HG02798 (cell line): ENCODE measurements around the gene OASL.

ENCODE experiments used
- ATAC-seq: cut with Tn5 transposase; IDR thresholded peaks from one replicate; pipeline ENCODE4 v1.9.1; 2021; ENCODE audit warnings: mild to moderate bottlenecking; ENCODE audit not compliant: unreplicated experiment, poor library complexity

OASL gene

DNA sequence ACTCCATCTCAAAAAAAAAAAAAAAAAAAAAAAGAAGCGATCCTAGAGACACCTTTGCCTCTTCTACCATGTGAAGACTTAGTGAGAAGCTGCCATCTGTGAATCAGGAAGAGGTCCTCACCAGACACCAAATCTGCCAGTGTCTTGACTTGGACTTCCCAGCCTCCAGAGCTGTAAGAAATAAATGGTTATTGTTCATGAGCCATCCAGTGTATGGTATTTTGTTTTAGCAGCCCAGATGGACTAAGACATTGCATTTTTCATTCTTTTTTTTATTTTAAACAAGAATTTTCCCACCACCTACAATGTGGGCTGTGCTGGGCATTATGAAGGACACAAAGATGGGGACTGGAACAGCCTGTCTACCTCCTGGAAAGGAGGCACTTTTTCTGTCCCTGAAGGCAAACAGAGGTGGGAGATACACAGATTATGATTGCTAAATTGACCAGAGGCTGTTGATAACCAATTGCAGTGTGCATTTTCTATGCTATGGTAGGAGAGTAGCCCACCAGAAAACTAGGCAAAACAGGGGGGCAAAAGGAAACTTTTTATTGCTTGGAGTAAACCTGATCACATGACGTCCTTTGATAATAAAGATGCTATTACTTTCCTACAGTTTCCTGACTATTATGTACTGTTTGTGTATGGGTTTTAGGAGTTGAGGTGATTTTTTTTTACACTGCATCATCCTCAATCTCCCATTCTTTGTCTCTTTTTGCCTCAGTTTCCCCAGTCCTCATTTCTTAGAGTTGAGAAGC is 20.0 kb downstream of the OASL start:
- ATAC-seq, result no peak

DNA sequence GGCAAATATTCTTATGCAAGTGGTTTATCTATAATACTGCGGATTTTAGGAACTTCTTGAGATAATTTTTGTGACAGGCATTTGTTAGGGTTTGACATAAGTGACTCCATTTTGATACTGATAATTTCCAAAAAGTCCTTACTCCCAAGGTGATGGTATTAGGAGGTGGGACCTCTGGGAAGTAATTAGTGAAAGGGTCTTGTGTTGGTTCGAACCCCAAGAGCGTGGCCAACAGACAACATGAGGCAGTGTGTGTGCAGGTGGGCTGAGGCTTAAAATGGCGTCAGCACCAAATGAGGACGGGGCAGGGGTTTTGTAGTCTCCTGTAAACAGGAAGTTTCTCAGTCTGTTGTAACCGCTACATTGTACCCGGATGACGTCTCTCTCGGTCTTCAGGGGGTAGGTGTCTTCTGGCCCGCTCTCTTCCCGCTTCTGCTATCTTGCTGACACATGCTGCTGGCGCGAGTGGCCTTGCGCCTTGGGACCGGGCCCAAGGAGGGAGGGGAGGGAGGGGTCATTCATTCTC is 21.0 kb downstream of the OASL start:
- ATAC-seq, result no peak

GRCh38 chr12:121015825-121016766 is 22.9 kb downstream of the OASL start, which contains the start of gene C12orf43:
C12orf43 (minus strand) TSS chr12:121016487; CDS start chr12:121016474, 13 bp downstream.
- ATAC-seq, result peak; percentile 97

DNA sequence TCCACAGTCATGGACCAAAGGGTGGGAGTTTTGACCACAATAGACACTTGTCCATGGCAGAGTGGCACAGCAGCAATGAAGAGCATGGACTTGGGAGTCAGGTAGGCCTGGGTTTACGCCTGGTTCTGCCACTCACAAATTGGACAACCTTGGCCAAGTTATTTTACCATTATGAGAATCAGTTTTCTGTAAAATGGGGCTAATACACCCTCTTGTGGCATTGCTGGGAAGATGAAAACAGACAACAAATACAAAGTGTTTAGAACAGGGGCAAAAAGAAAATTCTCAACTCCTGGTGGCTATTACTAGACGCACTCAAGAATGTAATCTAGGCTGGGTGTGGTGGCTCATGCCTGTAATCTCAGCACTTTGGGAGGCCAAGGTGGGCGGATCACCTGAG is 25.3 kb downstream of the OASL start:
- ATAC-seq, result no peak

- no peak for ATAC-seq
Measured at GRCh38 chr12:121011820-121012219, 27.2 kb downstream of the OASL start.

DNA sequence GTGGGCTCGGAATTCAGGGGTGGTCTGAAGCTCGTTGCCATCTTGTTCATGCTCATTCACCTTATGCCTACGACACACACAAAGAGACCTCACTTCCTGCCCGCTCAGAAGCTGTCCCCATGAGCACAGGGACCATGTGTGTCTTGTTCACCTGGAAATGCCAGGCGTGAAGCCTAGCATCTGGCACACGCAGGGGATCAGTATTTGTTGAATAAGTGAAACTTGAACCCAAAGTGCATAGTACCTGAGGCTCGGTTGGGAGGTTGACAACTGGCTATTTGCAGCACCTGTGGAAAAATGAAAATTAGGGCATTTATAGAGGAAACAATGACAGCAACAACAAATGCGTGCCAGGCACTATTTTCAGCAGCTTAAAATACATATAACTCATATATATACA is 28.2 kb downstream of the OASL start:
- no peak for ATAC-seq

DNA sequence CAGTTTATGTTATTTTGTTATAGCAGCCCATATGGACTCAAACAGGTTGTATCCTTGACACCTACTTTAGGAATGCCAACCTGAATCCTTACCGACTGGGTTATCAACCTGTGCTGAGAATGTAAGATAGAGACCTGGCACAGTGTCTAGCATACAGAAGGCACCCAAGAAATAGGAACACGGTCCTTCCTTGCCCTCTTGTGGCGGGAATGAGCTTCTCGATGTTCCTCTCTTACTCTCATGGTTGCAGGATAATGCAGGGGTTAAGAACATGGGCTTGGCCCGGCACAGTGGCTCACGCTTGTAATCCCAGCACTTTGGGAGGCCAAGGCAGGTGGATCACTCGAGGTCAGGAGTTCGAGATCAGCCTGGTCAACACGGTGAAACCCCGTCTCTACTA is 29.3 kb downstream of the OASL start:
- no peak for ATAC-seq

- no peak for ATAC-seq
Measured at GRCh38 chr12:121008347-121009098, 30.5 kb downstream of the OASL start.

DNA sequence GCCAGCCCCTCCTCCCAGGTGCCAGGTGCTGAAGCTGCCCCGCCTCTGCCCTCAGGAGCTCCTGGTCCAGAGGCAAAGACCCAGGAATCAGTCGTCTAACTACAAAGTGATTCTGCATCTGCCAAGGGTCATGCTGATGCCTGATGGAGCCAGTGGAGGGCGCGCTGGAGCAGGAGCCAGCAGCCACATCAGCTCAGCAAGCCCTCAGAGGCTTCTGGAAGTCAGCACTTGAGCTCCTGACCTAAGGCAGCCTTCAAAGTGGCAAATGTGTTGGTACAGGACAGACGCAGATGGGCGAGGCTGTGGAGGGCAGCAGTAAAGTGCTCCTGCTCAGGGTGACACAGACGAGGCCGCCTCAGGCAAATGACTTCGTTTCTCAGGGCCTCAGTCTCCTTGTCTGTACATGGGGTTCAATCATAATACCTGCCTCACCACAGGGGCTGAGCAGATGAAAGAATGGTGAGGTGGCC is 33.7 kb downstream of the OASL start:
- ATAC-seq, result no peak

DNA sequence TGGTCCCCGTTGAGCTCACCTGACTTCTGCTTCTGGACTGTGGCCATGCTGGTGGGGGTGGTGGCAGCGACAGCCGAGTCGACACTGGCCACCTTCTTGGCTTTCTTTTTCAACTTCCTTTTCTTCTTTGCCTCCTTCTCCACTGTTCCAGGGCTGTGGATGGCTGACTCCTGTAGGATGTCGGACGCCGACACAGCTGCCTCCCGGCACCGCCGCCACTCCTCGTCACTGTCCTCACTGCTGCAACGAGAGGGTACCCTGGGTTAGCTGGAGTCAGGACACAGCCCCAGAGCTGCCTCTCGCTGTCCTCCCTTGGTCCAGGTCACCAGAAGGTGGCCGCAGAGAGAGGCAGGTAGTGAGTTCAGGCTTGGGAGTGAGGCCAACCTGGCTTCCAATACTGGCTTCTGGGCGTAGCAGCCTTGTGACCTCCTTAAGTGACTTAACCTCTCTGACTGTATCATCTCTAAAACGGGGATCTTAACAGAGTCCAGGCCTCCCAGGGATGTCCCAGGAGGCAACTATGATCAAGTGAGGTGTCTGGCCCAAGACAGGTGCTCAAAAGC is 34.7 kb downstream of the OASL start:
- ATAC-seq, result no peak

GRCh38 chr12:121003650-121004049 is 35.4 kb downstream of the OASL start:
- no peak for ATAC-seq

DNA sequence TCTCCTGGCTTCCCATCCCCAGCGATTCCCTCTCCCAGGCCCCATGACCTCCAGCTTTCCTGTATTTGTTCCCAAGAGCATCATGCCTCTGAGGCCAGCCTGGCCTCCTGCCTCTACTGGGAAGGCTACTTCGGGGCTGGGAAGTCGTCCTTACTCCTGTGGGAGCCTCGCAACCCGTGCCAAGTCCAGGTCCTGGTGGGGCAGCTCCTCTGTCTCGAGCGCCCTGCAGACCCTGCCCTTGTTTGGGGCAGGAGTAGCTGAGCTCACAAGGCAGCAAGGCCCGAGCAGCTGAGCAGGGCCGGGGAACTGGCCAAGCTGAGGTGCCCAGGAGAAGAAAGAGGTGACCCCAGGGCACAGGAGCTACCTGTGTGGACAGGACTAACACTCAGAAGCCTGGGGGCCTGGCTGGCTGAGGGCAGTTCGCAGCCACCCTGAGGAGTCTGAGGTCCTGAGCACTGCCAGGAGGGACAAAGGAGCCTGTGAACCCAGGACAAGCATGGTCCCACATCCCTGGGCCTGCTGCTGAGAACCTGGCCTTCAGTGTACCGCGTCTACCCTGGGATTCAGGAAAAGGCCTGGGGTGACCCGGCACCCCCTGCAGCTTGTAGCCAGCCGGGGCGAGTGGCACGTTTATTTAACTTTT is 37.1 kb downstream of the OASL start:
- no peak for ATAC-seq

GRCh38 chr12:121001060-121001459 is 38.0 kb downstream of the OASL start:
- ATAC-seq, result no peak

DNA sequence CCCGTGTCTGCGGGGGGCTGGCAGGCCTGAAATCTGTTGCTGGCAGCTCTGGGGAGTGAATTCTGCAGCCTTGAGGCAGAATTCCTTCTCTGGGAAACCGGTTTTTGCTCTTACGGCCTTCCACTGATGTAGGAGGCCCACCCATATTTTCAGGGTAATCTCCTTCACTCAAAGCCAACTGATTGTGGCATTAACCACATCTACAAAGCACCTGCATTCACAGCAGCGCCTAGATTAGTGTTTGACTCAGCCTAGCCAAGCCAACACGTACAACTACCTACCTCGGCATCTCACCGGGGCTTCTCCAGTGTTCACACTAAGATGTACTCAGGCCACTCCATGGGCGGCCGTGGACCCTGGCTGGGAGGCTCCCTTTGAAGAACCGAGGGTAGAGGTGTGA is 38.5 kb downstream of the OASL start:
- no peak for ATAC-seq

- no peak for ATAC-seq
Measured at GRCh38 chr12:120999191-121000120, 39.6 kb downstream of the OASL start.

DNA sequence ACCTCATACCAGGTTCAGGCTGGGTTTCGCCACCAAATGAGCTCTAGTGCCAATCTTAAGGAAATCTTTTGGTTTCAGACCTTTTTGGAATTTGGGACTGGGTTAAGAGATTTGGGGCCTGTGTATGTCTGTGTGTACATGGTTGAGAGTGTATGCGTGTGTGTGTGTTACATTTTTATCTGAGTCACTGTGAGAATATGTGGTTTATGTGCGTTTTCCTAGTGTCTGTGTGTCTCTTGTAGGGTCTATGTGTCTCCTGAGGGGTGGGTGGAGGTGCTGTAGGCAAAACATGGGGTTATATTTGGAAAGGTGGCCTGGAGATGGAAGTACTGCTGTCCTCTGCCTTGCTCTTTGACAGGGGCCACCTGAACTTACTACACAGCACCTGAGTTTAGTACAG is 40.6 kb downstream of the OASL start:
- no peak for ATAC-seq

DNA sequence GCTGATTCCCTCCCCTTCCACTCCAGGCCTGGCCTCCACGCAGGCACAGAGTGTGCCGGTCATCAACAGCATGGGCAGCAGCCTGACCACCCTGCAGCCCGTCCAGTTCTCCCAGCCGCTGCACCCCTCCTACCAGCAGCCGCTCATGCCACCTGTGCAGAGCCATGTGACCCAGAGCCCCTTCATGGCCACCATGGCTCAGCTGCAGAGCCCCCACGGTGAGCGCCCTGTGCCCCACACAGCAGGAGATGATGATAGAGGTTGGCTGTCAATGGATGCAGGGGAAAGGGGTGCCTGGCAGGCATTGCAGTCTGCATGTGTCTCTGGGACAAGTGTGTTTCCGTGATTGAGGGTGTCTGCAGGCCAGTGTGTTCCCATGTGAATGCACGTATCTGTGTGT is 41.6 kb downstream of the OASL start:
- ATAC-seq, result no peak

- ATAC-seq, result no peak
Measured at GRCh38 chr12:120996133-120996746, 42.8 kb downstream of the OASL start.
